Measurements from ENCODE around the gene FER1L5.
A peak's percentile ranks its signal among the peaks of the same experiment; 100 is the strongest.
"Not testable (repeated sequence)": the region's sequence is repeated elsewhere in the genome, so short reads cannot be mapped to it uniquely, and the experiment has no call there.

The FER1L5 gene

DNA sequence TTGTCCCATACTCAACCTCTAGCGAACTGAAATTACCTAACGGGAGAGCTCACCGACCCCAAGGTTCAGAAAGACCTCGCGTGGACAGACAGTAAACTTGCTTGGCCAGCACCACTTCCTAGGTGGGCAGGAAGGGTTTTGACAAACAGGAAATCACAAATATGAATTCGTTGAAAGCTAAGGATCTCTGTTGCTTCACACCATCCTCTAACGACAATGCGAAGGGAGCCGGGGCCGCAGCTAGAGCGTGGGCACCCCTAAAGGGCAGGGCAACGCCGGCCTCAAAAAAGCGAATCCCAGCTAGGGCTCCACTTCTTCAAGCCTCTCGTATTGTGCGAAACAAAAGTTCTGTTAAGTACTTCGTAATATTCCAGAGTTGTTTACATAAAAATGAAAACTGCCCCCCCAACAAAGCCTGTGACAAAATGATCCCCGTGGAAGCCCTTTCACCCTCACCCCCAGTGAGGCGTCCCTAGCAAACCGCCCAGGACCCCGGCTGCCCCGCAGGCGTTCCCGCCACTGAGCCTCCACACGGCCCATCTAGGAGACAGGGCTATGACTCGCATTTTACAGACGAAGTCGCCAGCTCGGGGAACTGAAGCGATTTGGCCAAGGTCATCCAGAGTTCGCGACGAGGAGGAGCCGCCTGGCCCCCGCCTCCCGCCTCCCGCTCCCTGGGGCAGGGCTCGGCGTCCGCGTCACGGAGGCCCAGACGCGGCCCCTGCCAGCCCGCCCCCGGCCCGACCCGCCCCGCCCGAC lies 5.0 kb upstream of the FER1L5 start:
- peak; percentile 81 for DNase-seq

GRCh38 chr2:96638144-96639121 lies 4.1 kb upstream of the FER1L5 start, which contains the start of gene KANSL3:
KANSL3 (minus strand) TSS chr2:96638312; CDS start chr2:96637135, 1,177 bp downstream.
- peak; percentile 94 for DNase-seq

DNA sequence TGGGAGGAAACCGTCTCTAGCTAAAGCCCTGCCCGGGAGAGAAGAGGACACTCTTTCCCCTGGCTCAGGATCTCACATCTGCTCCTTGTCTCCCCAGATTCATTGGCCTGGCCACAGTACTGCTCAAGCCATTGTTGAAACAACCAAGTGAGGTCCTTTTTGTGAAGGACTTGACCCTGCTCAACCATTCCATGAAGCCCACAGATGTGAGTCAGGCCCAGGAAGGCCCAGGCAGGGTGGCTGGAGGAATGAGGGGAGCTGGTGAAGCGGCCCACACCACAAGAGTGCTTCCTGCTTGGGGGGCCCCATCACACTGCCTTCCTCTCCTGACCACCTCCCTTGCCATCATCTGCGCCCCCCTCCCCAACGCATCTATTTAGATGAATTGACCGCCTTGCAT lies 5.1 kb downstream of the FER1L5 start:
- no peak for DNase-seq

GRCh38 chr2:96648306-96648930 lies 5.9 kb downstream of the FER1L5 start:
- DNase-seq: no peak

DNA sequence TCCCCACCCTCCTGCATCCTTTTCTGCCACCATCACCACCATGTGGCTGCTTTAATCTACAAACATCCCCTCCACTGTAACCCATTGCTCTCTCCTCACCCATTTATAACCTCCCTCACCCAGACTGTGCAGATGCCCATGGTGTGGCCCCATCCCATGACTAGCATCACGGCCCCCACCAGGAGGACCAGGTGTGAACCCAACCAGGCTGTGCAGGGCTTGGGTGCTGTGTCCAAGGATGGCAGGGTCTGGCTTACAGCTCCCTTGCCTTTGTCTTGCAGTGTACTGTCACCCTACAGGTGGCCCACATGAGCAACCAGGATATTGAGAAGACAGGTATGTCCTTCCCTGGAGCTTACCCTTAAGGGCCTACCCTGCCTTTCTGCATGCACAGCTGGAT lies 6.8 kb downstream of the FER1L5 start:
- DNase-seq: no peak

GRCh38 chr2:96651793-96652192 lies 9.2 kb downstream of the FER1L5 start:
- DNase-seq: no peak

DNA sequence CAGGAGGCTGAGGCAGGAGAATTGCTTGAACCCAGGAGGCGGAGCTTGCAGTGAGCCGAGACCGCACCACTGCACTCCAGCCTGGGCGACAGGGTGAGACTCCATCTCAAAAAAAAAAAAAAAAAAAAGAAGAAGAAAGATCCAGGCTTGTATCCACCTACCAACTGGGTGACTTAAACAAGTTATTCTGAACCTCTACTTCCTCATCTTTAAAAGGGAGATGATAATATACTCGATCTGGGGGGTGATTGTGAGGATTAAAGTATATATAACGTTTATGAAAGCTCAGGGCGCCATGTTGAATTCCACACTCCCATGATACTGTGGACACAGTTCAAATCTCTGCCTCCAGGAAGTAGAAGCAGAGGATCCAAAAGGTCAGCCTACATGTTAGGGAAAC lies 12.2 kb downstream of the FER1L5 start:
- not testable (repeated sequence) for DNase-seq

- no peak for DNase-seq
Measured at GRCh38 chr2:96655526-96655925, 13.0 kb downstream of the FER1L5 start.

DNA sequence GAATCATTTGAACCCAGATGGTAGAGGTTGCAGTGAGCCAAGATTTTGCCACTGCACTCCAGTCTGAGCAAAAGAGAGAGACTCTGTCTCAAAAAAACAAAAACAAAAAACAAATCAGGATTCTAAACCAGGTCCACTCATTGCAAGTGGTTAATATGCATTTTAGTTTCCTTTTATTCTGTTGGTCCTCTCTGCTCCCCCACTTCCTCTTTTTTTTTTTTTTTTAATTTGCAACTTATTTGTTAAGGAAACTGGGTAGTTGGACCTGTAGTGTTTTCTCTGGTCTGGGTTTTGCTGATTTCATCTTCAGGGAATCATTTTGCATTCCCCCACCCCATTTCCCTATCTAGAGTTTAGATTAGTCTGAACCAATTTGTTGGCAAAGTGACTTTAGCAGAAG lies 14.0 kb downstream of the FER1L5 start:
- DNase-seq: no peak

DNA sequence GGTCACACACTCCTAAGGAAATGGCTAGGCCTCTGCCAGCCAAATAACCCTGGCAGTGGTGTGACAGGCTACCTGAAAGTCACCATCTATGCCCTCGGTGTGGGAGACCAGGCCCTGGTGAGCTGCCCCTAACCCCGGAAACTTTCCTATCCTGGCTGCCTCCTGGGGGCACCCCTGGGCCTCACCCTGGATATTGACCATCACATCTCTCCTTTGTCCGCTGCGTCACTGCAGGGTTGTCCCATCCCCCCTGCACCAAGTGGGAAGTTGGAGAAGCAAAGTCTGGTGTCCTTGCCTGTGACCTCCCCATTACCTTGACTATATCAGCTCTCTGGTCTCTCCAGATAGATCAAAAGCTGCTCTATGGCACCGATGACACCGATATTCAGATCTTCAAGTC lies 18.8 kb downstream of the FER1L5 start:
- no peak for DNase-seq

- no peak for DNase-seq
Measured at GRCh38 chr2:96662360-96662759, 19.8 kb downstream of the FER1L5 start.

GRCh38 chr2:96663177-96663576 lies 20.6 kb downstream of the FER1L5 start:
- no peak for DNase-seq

- no peak for DNase-seq
Measured at GRCh38 chr2:96663829-96664228, 21.3 kb downstream of the FER1L5 start.

DNA sequence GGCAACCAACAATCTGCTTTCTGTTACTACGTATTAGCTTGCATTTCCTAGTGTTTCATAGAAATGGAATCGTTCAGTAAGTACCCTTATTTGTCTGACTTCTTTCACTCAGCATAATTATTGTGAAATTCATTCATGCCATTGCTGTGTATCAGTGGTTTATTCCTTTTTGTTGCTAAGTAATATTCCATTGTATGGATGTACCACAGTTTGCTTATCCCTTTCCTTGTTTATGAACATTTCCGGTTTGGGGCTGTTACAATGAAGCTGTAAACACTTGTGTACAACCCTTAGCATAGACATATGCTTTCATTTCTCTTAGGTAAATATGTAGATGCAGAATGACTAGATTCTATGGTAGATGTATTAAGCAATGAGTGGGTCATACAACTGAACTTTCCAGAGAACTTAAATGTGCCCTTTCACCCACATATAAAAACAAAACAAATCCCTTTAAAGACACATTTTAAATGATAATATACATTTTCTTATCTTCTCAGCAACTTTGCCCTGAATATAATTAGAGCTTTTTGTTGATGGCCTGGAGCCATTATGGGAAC lies 21.9 kb downstream of the FER1L5 start:
- DNase-seq: no peak

DNA sequence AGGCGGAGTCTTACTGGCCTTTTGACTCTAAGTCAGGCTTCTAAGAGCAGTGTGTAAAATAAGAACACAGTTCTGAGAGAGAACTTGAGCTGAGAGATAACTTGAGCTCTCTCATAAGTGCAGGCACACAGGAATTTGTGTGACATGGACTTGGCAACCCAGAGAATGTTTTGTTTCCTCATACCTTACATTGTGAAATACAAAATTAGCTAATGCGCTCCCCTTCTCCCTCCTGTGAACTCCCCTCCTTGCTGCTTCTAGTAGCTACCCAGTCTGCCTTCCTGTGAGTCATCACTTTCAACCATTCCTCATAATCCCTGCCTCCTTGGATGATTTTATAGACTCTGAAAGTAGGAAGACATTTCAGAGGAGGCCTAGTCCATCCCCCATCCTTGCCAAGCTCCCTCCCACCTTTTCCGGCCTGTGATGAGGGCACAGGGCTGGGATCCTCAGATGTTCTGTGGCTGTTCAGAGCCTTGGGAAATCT lies 22.6 kb downstream of the FER1L5 start:
- DNase-seq: no peak

GRCh38 chr2:96665717-96666116 lies 23.2 kb downstream of the FER1L5 start:
- not testable (repeated sequence) for DNase-seq

GRCh38 chr2:96668771-96669170 lies 26.2 kb downstream of the FER1L5 start:
- DNase-seq: no peak

DNA sequence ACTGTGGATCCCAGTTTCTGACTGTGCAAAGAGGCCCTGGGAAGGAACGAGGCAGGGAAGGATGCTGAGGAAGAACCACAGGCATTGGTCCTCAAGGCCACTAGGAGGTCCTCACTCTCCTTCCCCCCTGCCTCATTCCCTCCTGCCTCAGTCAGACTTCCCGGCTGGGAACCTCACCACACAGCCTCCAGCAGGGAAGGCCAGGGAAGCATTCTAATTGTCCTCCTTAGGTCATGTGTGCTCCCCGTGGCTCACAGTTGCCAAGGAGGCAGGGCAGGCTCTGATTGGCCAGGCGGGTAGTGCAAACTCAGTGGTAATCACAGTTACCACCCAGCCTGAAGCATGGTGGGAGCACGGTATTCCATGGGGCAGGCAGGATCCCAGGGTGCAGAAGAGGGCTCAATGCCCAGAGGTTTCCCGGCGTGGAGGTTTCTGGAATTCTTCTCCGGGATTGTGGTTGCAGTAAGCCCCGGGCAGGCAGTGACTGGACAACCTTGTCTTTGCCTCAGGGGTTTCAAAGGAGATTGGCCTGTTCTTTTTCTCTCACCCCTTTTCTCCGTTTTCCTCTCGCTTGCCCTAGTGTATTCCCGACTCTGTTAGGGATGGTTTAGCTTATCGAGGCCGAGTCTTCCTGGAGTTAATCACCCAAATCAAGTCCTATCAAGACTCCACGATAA lies 27.1 kb downstream of the FER1L5 start:
- no peak for DNase-seq

GRCh38 chr2:96679848-96680247 lies 37.3 kb downstream of the FER1L5 start:
- DNase-seq: no peak

- DNase-seq: no peak
Measured at GRCh38 chr2:96680561-96681141, 38.1 kb downstream of the FER1L5 start.

- DNase-seq: no peak
Measured at GRCh38 chr2:96681540-96681939, 39.0 kb downstream of the FER1L5 start.

DNA sequence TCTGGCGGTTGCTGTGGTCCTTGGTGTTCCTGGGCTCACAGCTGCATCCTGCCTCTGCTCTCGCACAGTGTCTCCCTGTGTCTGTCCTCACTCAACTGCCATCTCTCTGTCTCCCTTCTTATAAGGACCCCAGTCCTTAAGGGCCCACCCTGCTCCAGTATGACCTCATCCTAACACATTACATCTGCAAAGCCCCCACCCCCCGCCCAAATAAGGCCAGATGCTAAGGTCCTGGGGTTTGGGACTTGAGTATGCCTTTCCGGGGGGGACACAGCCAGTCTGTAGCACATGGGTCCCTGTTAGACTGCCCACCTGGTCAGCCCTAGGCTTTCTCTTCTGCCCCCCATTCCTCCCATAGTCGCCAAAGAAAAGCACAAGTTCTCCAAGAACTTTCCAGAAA lies 40.7 kb downstream of the FER1L5 start:
- DNase-seq: no peak
